Stimulated activated CD8-positive, alpha-beta memory T cell treated with anti-CD3 and anti-CD28 coated beads, Interleukin-12 subunit alpha, Interleukin-12 subunit beta, amount 100 ng/mL, for 4 hours (primary cell): ENCODE data around the gene C6orf141.

Source experiments
- DNase-seq: peaks from one replicate; pipeline ENCODE4 v3.0.0-alpha.2; 2020; ENCODE audit warnings: low read depth

The C6orf141 gene

DNA sequence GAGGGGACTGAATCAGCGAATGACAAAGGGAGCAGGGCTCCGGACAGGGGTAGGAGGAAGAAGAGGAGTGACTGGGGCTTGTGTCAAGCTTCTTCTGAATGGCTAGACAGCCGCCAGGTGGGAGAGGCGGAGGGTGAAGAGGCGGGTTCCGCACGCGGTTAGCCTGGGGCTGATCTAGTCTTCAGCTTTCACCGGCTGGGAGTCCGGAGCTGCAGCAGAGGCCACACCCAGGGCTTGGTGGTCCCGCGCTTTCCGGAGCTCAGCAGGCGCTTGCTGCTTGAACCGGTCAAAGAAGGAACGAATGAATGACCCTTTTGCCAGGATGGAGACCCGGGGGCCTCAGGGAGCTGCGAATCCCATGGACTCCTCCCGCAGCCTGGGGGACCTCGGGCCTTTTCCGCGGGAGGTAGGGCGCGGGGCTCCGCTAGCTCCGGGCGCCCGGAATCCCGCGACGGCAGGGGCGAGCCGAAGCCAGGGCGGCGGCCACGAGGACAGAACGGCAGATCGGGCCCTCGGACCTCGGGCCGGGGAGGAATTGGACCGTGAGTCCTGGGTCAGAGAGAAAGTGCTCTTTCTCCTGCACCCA is at the start of gene C6orf141:
TSS of gene C6orf141 (plus strand) at position 177 of the 586 bp plus-strand sequence. CDS start at position 302, 125 bp downstream.
- no peak for DNase-seq

- no peak for DNase-seq
Measured at GRCh38 chr6:49504666-49505065, 45.8 kb upstream of the C6orf141 start.

DNA sequence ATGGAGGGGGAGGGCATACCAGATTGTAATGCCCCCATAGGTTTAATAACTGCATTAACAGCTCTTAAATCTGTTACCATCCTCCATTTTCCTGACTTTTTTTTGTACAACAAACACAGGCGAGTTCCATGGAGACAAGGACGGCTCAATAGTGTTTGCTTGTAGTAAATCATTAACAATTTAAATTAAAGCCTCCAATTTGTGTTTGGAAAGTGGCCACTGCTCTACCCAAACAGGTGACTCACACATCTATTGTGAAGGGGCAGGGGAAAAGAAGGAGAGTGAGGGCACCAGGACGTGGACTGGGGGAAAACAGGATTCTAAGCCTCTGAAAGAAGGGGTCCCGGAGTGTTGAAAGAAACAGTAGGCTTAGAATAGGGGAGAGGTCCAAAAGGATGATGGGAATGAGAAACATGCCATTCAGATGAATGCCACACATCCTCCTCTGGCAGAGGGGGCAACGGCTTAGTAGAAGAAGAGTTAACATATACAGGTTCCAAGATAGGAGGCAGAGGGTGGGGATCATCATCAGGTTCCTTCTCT is 43.8 kb upstream of the C6orf141 start:
- DNase-seq = no peak

GRCh38 chr6:49509342-49509741 is 41.1 kb upstream of the C6orf141 start:
- no peak for DNase-seq

DNA sequence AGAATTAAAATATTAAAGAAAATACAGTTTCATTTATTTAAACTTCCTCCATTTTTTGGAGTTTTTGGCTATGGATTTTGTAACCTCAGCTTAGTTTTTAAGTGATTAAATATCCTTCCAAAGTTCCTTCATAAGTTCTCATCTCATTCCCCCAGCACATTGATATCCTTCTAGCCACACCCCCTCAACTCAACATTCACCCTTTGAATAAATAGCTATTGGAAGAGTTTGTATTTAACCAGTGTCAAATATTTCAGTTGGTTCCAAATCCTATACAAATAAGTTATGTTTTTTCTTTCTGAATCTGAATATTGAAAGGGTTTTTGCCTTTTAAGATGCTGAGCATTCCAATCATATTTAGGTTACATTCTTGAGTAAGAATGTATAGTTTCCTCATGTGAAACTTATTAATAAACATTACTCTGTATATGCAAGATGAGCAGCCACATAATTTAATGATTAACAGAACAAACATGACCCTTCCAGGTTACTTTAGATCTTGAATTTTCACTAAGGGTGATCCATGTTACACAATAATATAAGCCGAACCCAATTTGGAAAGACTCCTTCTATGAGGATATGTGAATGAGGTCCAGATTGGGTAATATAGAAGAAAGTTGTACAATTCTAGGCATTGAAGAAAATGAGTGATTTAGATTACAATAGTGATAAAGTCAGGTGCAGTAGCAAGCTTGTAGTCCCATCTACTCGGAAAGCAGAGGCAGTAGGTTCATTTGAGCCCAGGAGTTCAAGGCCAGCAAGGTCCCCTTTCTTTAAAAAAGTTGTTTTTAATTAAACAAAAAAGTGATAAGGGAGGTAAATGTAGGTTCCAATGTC is 37.1 kb upstream of the C6orf141 start:
- no peak for DNase-seq

- no peak for DNase-seq
Measured at GRCh38 chr6:49514571-49515484, 35.6 kb upstream of the C6orf141 start.

- DNase-seq = no peak
Measured at GRCh38 chr6:49515485-49516146, 34.9 kb upstream of the C6orf141 start.

DNA sequence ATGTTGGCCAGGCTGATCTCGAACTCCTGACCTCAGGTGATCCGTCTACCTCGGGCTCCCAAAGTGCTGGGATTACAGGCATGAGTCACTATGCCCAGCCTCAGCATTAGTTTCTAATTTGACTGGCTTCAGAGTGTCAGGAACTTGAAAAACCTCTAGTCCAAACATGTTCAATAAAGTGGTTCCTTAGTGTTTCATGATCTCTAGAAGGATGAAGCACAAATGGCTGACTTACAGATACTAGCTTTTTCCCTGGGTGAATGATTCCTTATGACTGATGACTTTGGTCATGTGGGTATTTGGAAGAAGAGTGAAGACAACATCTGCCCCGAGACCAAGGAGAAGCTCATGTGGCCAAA is 34.3 kb upstream of the C6orf141 start:
- no peak for DNase-seq

DNA sequence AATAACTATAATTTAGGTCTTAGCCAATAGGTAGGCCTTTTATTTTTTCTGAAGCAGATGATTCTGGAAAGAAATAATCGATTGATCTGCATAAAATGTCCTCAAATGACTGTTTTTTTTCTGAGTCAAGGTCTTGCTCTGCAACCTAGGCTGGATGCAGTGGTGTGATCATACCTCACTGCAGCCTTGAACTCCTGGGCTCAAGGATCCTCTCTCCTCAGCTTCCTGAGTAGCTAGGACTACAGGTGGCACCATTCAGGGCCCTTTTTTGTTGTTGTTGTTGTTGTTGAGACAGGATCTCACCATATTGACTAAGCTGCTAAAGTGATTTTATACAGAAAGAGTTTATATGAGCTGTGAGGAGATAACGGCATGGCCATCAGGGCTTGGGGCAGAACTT is 32.5 kb upstream of the C6orf141 start:
- DNase-seq = no peak

DNA sequence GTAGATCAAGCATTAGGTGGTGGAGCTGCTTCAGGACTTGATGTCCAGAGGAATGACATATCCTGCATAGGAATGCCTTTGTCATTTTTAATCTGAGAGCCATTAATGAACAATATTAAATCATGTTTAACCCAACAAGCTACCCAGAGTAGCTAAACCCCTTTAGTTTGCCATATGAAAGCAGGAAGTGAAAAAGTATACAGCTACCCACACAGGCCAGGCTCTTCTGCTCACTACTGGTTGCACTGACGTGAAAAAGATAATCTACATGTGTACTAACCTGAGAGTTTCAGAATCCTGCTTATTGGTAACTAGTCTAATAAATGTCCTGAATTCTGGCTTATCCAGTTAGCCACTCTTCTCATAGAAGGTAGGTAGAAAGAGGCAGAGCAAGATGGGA is 30.8 kb upstream of the C6orf141 start:
- no peak for DNase-seq

DNA sequence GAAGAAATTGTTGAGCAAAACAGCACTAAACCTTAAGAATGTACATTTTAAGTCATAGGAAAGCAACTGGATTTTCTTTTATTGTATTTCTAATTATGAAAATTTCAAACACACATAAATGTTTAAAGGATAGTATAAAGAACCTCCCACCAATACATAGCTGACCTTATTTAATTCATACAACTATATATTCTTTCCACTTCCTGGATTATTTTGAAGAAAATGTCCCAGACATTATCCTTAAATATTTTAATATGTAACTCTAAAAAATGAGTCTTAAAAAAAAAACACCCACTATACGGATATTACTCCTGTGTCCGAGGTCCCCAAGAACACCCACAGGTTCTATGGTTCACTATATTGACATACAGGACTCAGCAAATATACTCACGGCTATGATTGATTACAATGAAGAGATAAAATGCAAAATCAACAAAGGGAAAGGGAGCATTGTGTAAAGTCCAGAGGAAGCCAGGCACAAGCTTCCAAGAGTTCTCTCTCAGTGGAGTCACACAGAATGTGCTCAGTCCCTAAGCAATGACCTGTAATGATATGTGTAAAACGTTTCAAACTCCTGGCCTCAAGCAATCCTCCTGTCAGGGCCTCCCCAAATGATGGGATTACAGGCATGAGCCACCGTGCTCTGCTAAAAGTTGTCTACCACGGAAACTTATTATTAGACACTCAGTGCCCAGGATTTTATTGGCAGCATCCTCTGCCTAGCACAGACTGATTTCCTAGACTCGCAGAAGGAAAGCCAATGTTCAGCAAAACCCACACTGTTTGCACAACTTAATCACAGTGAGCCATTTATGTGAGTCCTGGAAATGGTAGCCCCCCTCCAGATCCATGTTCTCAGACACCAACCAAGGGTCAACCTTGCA is 27.5 kb upstream of the C6orf141 start:
- DNase-seq = no peak

DNA sequence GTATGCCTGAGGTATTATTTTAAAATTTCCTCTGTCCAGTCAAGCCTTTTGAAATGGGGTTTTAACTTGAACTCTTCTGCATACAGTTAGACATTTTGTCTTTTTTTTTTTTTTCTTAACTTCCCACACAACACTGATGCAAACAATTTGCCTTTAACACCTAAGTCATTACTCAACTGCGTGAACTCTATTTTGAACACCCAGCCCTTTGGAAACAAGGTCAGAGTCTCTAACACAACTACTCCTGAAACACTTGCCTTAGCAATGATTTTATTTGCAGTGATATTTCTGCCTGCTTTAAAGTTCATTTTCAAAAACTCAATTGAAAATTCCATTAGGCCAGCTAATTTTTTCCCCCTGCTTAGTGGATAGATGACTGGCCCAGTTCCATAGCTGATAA is 26.6 kb upstream of the C6orf141 start:
- no peak for DNase-seq

DNA sequence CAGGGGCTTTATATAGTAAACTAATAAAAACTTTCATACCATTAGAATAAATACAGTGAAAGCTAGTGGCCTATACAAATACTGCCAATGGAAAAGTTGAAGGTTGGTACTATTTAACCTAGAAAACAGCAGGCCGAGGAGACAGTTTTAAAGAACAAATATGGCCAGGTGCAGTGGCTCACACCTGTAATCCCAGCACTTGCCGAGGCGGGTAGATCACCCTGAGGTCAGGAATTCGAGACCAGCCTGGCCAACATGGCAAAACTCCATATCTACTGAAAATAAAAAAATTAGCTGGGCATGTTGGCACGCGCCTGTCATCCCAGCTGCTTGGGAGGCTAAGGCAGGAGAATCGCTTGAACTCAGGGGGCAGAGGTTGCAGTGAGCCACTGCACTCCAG is 25.9 kb upstream of the C6orf141 start:
- DNase-seq = no peak

DNA sequence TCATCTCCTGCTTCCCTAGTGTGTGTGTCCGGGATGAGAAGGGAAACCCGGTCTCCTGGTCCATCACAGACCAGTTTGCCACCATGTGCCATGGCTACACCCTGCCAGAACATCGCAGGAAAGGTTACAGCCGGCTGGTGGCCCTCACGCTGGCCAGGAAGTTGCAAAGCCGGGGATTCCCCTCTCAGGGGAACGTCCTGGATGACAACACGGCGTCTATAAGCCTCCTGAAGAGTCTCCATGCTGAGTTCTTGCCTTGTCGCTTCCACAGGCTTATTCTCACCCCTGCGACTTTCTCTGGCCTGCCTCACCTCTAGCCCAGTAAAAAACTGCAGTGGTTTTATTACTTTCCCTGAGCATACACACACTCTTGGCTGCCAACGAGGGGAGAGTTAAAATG is 23.9 kb upstream of the C6orf141 start:
- no peak for DNase-seq

GRCh38 chr6:49527320-49527719 is 23.1 kb upstream of the C6orf141 start:
- DNase-seq = no peak

GRCh38 chr6:49528571-49528970 is 21.9 kb upstream of the C6orf141 start:
- no peak for DNase-seq

DNA sequence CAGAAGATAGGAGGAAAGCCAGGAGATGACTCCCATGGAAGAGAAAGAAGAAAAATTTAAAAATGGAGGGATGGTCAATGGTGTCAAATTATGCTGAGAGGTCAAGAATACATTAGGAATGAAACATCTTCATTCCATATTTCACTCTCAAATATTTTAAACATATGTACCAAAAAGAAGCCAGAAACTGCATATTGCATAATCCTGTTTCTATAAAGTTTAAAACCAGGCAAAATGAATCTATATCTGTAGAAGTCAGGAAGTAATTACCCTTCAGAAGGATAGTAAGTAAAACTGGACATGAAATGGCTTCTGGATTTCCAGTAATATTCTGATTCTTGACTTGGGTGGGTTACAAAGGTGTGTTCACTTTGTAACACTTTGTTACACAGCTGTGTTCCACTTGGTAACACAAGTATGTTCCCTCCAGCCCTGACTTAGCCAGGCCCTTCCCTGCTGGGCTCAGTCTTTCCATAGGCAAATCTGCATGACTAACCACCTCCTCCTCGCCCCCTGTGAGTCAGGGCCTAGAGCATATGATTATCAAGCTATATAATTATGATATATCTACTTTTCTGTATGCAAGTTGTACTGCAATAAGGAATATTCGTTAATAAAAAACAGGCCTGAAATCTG is 20.2 kb upstream of the C6orf141 start:
- no peak for DNase-seq

- DNase-seq = no peak
Measured at GRCh38 chr6:49531774-49532569, 18.5 kb upstream of the C6orf141 start.

- DNase-seq = no peak
Measured at GRCh38 chr6:49535795-49536194, 14.7 kb upstream of the C6orf141 start.

DNA sequence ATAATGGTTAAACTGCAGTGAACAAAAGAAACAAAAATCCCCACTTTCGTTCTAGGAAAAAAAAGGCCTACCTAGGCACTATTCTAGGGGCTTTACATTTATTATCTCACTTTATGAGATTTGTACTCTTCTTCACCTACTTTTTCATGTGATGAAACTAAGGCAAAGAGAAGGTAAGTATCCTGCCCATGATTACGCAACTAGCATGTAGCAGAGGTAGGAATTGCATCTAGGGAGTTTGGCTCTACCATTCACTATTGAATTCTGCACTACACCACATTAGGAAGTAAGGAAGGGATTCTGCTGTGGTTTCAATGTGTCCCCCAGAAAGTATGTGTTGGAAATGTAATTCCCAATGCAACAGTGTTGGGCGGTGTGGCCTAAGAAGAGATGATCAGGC is 11.4 kb upstream of the C6orf141 start:
- no peak for DNase-seq
